Germinal center (tissue), 1 donor: Measurements from ENCODE around the gene ACP2.
"Not testable (repeated sequence)": the region's sequence is repeated elsewhere in the genome, so short reads cannot be mapped to it uniquely, and the experiment has no call there.

Experiments used
- DNase-seq: peaks from one replicate; pipeline ENCODE4 v3.0.0; 2012; ENCODE audit warnings: mixed read lengths, low spot score

ACP2 gene

GRCh38 chr11:47241841-47242301 is 6.7 kb downstream of the ACP2 start:
- DNase-seq = no peak

- no peak for DNase-seq
These were observed 8.8 kb downstream of the ACP2 start for GRCh38 chr11:47239852-47240251.

- no peak for DNase-seq
These were observed 12.1 kb downstream of the ACP2 start for GRCh38 chr11:47236482-47236881.

- no peak for DNase-seq
These were observed 13.5 kb downstream of the ACP2 start for GRCh38 chr11:47235163-47235562.

GRCh38 chr11:47234669-47235100 is 13.9 kb downstream of the ACP2 start:
- DNase-seq = no peak

GRCh38 chr11:47233989-47234668 is 14.5 kb downstream of the ACP2 start:
- no peak for DNase-seq

GRCh38 chr11:47233051-47233450 is 15.6 kb downstream of the ACP2 start:
- DNase-seq = no peak

GRCh38 chr11:47229161-47229560 is 19.5 kb downstream of the ACP2 start:
- DNase-seq = no peak

GRCh38 chr11:47225552-47226400 is 22.8 kb downstream of the ACP2 start:
- DNase-seq = no peak

- DNase-seq = no peak
These were observed 25.9 kb downstream of the ACP2 start for GRCh38 chr11:47222696-47223095.

- no peak for DNase-seq
These were observed 28.2 kb downstream of the ACP2 start for GRCh38 chr11:47220401-47220821.

- peak; percentile 45 for DNase-seq
These were observed 32.4 kb downstream of the ACP2 start for GRCh38 chr11:47216121-47216798.

- no peak for DNase-seq
These were observed 33.2 kb downstream of the ACP2 start for GRCh38 chr11:47215366-47215910.

- peak; percentile 93 for DNase-seq
These were observed 34.6 kb downstream of the ACP2 start for GRCh38 chr11:47213950-47214565.

GRCh38 chr11:47212938-47213337 is 35.7 kb downstream of the ACP2 start:
- DNase-seq = no peak

- no peak for DNase-seq
These were observed 40.0 kb downstream of the ACP2 start for GRCh38 chr11:47208628-47209027.

- not testable (repeated sequence) for DNase-seq
These were observed 40.5 kb downstream of the ACP2 start for GRCh38 chr11:47208008-47208552.

GRCh38 chr11:47207459-47207858 is 41.2 kb downstream of the ACP2 start:
- DNase-seq = no peak

GRCh38 chr11:47206577-47206976 is 42.0 kb downstream of the ACP2 start:
- DNase-seq = not testable (repeated sequence)

GRCh38 chr11:47204637-47204989 is 44.0 kb downstream of the ACP2 start:
- no peak for DNase-seq

GRCh38 chr11:47202576-47202975 is 46.0 kb downstream of the ACP2 start:
- DNase-seq = no peak

- DNase-seq = no peak
These were observed 47.6 kb downstream of the ACP2 start for GRCh38 chr11:47201015-47201414.
